GM12892 (cell line): ENCODE data around the gene PTPRN2.

Experiments used
- DNase-seq: peaks from one replicate; pipeline ENCODE4 v3.0.0; 2011; ENCODE audit not compliant: insufficient read length
- FAIRE-seq: peaks from 2 replicates; lab custom pipeline; 2011; peaks lifted over from hg19 to GRCh38; lab: Jason Lieb, UNC
- POLR2A ChIP-seq: IDR thresholded peaks from 2 replicates; pipeline ENCODE4 v1.6.1; 2011; ENCODE audit warnings: low read depth, low read length, control low read depth
- POLR2AphosphoS5 ChIP-seq: IDR thresholded peaks from 2 replicates; pipeline ENCODE4 v1.6.1; 2011; ENCODE audit warnings: low read depth, low read length, control low read depth
- TAF1 ChIP-seq: IDR thresholded peaks from 2 replicates; pipeline ENCODE4 v1.6.1; 2011; ENCODE audit warnings: low read depth, mild to moderate bottlenecking, control low read depth, low read length, borderline replicate concordance

The PTPRN2 gene

DNA sequence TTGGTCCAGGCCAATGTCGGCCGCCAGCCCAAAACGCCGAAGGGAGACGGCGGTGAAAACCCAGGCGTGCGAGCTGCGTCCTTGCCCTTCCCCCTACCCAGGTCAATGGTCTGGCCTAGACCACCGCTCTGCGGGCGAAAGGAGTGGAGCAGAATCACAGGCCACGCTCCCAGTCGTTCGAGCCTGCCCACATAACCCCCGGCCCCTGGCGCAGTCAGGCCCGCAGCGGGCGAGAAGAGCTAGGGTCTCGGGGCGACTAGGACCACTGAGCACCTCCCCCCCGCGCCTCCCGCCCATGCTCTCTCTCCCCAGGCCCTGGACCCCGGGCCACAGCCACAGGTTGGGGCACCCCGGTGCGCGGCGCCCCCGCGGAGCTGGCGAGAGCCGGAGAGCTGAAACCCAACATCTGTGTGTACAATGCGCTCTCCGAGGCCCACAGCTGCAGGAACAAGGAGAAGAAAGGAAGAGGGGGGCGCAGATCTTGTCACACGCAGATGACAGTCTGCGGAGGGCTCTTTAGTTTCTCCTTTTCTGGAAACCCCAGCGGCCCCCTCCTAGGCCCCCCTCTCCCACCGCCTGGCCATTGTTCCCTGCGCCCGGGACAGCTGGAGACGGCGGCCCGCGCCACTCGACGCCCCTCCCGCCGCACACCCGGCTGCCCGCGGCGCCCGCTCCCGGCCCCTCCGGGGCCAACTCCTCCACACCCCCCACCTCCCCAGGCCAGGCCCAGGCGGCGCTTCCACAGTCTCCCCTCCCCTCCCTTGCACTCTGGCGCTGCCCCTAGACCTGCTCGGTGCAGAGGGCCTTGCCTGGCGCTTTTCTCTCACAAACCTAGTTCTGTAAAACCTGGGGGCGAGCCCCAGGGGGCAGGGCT lies 895.8 kb downstream of the PTPRN2 start:
- TF ChIP-seq TAF1 (no peak), POLR2AphosphoS5 (no peak), POLR2A (no peak)
- DNase-seq = no peak
- no peak for FAIRE-seq

DNA sequence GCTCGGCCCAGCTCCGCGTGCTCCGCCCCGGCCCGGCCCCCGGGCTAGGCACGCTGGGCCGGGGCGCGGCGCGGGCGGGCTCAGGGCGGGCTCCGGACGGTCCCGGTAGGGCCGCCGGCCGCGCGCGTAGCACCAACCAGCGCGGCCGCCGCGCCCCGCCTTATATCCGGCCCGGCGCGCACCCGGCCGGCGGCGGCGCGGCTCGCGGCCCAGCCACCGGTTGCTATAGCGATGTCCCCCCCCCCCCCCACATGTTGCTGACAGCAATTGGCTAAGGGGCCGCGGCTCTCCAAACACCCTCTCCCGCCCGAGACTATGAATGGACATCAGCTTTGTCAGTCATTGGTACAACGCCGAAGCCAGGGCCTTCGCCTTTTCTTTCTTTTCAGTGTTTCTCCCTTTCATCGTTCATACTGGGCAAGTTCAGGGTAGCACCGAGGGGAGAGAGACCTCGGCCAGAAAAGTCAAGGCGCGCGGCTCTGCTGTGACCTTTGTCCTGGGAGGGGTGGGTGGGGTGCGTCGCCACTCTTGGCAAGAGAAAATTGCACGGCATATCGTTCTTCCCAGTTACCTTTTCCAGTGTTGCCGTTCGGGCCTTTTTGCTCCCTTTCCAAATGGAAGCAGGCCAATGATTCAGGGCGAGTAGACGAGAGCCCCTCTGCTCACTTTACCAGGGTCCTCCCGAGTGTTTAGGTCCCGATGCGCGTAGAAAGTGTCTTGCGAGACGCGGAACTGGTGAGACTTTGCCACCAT lies 896.6 kb downstream of the PTPRN2 start:
- no peak for TF ChIP-seq POLR2AphosphoS5
- TF ChIP-seq TAF1 = no peak
- TF ChIP-seq POLR2A = no peak
- no peak for DNase-seq
- FAIRE-seq = no peak

DNA sequence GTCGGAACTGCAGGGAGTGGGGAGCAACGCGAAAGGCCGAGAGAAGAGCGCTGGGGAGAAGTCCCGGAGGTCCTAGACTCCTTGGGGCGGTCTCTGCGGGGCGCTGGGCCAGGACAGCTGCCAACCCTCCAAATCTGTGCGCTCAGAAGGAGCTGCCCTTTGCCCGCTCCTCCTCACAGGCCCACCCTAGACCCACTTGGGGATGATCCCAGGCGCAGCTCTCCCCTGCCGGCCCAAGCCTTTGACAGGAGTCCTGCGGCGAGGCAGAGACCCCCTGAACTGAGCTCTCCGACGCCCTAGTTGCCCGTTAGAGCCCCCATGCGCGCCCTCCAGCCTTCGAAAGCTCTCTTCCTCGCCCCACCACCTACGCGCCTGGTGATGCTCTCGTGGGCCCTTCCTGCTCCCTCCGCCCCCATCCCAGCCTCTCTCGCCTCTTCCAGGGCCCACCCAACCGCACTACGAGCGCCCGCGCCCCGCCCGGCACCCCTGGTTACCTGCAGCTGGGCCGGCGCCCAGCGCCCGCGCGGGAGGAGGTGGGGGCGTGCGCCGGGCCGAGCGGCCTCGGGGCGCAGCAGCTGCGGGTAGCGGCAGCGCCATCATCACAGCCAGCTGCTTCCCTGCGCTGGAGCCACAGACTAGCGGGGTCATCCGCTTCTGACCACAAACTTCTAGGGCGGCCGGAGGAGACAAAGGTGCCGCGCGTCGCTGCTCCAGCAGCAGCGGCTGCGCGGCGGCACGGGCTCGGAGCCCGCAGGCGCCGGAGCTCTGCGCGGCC lies 897.4 kb downstream of the PTPRN2 start:
- TF ChIP-seq TAF1 = no peak
- TF ChIP-seq POLR2AphosphoS5 = no peak
- no peak for TF ChIP-seq POLR2A
- DNase-seq (no peak), FAIRE-seq (no peak)

GRCh38 chr7:157689269-157690057 lies 898.2 kb downstream of the PTPRN2 start:
- TF ChIP-seq TAF1 (no peak), POLR2AphosphoS5 (no peak), POLR2A (no peak)
- DNase-seq (no peak), FAIRE-seq (no peak)

- FAIRE-seq (no peak), DNase-seq (no peak)
- no peak for TF ChIP-seq POLR2AphosphoS5
- no peak for TF ChIP-seq TAF1
- no peak for TF ChIP-seq POLR2A
Measured at GRCh38 chr7:157688533-157689268, 898.9 kb downstream of the PTPRN2 start.

GRCh38 chr7:157687845-157688532 lies 899.6 kb downstream of the PTPRN2 start:
- FAIRE-seq (no peak), DNase-seq (no peak)
- TF ChIP-seq POLR2AphosphoS5 = no peak
- TF ChIP-seq TAF1 = no peak
- TF ChIP-seq POLR2A = no peak

- DNase-seq (no peak), FAIRE-seq (no peak)
Measured at GRCh38 chr7:157687158-157687557, 900.5 kb downstream of the PTPRN2 start.

GRCh38 chr7:157686285-157686894 lies 901.2 kb downstream of the PTPRN2 start:
- FAIRE-seq (no peak), DNase-seq (no peak)
- TF ChIP-seq TAF1 (no peak), POLR2A (no peak), POLR2AphosphoS5 (no peak)

More at GRCh38 chr7:157687158-157687557, 900.5 kb downstream of the PTPRN2 start:
- TF ChIP-seq POLR2A = no peak
- no peak for TF ChIP-seq TAF1
- no peak for TF ChIP-seq POLR2AphosphoS5

DNA sequence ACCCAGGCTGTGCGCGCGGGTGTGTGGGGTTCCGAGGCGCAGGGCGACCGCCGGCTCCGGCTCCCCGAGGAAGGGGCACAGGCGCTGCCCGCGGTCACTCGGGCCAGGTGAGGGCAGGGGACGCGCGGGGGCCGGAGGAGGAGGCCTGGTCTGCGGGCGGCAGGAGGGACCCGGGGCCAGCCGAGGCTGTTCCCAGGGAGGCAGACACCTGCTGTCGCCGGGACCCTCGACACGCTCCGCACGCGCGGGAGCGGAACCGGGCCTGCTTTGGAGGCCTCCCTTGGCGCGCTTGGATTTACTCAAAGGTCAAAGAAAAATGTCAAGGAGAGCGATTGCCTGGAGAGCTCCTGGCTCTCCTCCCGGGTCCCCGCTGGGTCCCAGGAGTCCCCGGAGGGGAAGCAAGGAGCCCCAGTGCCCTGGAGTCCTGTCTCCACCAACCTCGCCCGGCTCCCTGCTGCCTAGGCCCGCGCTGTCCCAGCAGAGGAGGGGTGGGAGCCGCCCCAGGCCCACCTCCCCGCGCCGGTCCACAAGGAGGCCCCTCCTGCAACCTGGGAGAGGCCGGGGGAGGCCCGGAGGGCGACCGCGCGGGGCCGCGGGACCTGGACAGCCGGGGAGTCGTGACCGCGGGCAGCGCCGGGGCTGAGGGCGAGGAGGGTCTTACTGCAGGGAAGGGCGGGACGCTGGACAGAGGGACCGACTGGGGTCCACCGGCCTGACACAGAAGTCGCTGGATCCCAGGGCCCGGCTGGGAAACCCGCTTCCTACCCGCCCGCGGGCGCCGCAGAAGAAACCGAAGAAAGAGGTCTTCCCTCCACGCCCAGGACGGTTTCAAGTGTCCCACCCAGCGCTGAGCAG lies 902.0 kb downstream of the PTPRN2 start:
- FAIRE-seq (no peak), DNase-seq (no peak)
- TF ChIP-seq POLR2A (no peak), POLR2AphosphoS5 (no peak)
